ENCODE measurements around the gene AP1S3. TPM values are rescaled to one million over a fixed set of nuclear protein-coding genes. Genes with fewer than 3 reads are reported as not detected.
"Not testable (repeated sequence)": the region's sequence is repeated elsewhere in the genome, so short reads cannot be mapped to it uniquely, and the experiment has no call there.

The AP1S3 gene
- polyA plus RNA-seq, 1 experiment: 2.9 TPM

DNA sequence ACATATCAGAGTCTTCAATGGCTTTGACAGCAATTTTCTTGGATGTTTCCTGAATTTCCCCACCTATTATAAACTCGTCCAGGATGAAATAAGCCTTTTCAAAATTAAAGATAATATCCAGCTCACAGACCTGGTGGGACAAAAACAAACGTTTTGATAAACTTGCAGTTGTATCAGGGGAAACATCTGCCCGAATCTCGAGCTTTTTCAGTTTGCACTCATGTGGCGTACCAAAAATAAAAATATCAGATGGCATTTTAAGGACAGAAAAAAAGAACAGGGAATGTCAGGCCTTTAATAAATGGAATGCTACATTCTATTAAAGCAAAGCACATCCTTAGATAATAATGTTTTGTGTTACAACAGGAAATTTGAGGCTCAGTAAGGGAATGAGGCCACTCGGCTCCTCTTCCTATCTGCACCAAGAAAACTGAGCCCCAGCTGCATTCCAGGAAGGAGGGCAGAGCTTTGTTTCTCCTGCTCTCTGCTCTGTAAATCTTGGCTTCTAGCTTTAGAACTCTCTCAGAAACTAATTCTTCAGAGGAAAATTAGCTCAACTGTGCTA lies 72.1 kb downstream of the AP1S3 start:
- CTCF ChIA-PET: interaction anchor here (1.6 to 2.3 kb wide), 2 partner anchors 33 to 794 kb away, joined by 4 to 8 read pairs; no protein-coding TSS in a partner anchor
- no peak for DNase-seq (ENCODE audit: low read depth, low spot score)
- H3K9me3 ChIP-seq (ENCODE audit: control insufficient read depth, insufficient read depth, low read length): no peaks in the 10 kb centered on the region
- H3K4me3 ChIP-seq (ENCODE audit: low read depth, low read length): no peak overlapping the region
- TF ChIP-seq, protein P1, sequence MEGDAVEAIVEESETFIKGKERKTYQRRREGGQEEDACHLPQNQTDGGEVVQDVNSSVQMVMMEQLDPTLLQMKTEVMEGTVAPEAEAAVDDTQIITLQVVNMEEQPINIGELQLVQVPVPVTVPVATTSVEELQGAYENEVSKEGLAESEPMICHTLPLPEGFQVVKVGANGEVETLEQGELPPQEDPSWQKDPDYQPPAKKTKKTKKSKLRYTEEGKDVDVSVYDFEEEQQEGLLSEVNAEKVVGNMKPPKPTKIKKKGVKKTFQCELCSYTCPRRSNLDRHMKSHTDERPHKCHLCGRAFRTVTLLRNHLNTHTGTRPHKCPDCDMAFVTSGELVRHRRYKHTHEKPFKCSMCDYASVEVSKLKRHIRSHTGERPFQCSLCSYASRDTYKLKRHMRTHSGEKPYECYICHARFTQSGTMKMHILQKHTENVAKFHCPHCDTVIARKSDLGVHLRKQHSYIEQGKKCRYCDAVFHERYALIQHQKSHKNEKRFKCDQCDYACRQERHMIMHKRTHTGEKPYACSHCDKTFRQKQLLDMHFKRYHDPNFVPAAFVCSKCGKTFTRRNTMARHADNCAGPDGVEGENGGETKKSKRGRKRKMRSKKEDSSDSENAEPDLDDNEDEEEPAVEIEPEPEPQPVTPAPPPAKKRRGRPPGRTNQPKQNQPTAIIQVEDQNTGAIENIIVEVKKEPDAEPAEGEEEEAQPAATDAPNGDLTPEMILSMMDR (IDR thresholded peaks at IDR 0.05; ENCODE audit: low read depth, low read length): no peak
- no peaks in the 10 kb centered on the region for H3K27me3 ChIP-seq (ENCODE audit: control insufficient read depth, insufficient read depth, low read length)
- POLR2A ChIA-PET: no interaction called here
- no peak overlapping the region for H3K27ac ChIP-seq (ENCODE audit: low read depth, low read length)

DNA sequence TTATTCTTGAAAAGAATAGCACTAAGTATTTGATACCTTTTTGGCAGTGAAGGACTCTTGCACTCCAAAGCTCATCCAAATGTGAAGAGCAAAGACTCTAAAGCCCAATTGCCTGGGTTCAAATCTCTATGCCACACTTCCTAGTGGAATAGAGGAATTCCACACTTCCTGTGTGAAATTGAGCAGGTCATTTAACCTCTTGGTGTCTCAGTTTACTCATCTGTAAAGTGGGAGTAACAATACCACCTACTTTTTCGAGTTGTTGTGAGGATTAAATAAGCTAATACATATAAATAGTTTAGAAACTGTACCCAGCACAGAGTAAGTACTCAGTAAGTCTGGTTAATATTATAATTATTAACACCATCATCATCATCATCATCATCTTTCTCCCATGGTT lies 72.6 kb downstream of the AP1S3 start:
- TF ChIP-seq, protein P1 (IDR thresholded peaks at IDR 0.05; ENCODE audit: low read depth, low read length): no peak
- DNase-seq (ENCODE audit: low read depth, low spot score): no peak
- Histone ChIP-seq H3K27me3 (ENCODE audit: control insufficient read depth, insufficient read depth, low read length) (no peaks in the 10 kb centered on the region), H3K27ac (ENCODE audit: low read depth, low read length) (no peak overlapping the region), H3K4me3 (ENCODE audit: low read depth, low read length) (no peak overlapping the region), H3K9me3 (ENCODE audit: control insufficient read depth, insufficient read depth, low read length) (no peaks in the 10 kb centered on the region)
- CTCF ChIA-PET: interaction anchor here (1.6 to 2.3 kb wide), 2 partner anchors 33 to 793 kb away, joined by 4 to 8 read pairs; no protein-coding TSS in a partner anchor
- POLR2A ChIA-PET: no interaction called here

DNA sequence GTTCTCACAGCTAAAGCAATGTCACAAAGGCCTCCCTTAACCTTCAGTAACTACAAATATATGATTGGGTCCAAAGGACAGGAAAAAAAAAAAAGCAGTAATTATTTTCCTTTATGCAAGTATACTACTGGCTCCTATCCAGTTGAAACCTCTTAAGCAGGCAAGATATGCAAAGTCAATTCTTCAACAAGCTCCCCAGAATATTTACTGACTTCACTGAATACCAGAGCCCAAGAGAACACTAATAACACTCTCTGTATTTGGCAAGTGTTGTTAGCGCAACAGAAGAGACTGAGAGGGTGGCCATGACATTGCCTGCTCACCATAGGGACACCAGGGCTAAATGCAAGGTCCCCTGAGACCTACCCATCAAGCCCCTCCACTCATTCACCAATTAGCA lies 74.5 kb downstream of the AP1S3 start:
- Histone ChIP-seq H3K9me3 (ENCODE audit: control insufficient read depth, insufficient read depth, low read length) (no peaks in the 10 kb centered on the region), H3K27ac (ENCODE audit: low read depth, low read length) (no peak overlapping the region), H3K4me3 (ENCODE audit: low read depth, low read length) (no peak overlapping the region), H3K27me3 (ENCODE audit: control insufficient read depth, insufficient read depth, low read length) (no peaks in the 10 kb centered on the region)
- TF ChIP-seq, protein P1 (IDR thresholded peaks at IDR 0.05; ENCODE audit: low read depth, low read length): no peak
- ChIA-PET CTCF (no interaction called here), POLR2A (interaction anchor here (0.5 kb wide), 1 partner anchor 60 kb away, joined by 5 read pairs; no protein-coding TSS in a partner anchor)
- no peak for DNase-seq (ENCODE audit: low read depth, low spot score)

DNA sequence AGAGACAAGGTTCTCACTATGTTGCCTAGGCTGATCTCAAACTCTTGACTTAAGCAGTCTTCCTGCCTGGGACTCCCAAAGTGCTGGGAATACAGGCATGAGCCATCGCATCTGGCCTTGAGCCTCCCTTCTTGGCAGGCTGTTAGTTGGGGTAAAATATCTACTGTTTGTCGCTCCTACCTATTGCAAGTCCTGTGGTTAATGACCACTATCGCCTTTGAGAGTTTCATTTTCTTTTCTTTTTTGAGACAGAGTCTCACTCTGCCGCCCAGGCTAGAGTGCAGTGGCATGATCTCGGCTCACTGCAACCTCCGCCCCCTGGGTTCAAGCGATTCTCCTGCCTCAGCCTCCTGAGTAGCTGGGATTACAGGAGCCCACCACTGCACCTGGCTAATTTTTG lies 75.6 kb downstream of the AP1S3 start:
- POLR2A ChIA-PET; H3K4me3 ChIP-seq (ENCODE audit: low read depth, low read length); H3K27me3 ChIP-seq (ENCODE audit: control insufficient read depth, insufficient read depth, low read length); H3K27ac ChIP-seq (ENCODE audit: low read depth, low read length); DNase-seq (ENCODE audit: low read depth, low spot score); H3K9me3 ChIP-seq (ENCODE audit: control insufficient read depth, insufficient read depth, low read length): not testable (repeated sequence)
- CTCF ChIA-PET: interaction anchor here (1.1 to 1.2 kb wide), 2 partner anchors 16 to 37 kb away, joined by 3 to 5 read pairs; no protein-coding TSS in a partner anchor

DNA sequence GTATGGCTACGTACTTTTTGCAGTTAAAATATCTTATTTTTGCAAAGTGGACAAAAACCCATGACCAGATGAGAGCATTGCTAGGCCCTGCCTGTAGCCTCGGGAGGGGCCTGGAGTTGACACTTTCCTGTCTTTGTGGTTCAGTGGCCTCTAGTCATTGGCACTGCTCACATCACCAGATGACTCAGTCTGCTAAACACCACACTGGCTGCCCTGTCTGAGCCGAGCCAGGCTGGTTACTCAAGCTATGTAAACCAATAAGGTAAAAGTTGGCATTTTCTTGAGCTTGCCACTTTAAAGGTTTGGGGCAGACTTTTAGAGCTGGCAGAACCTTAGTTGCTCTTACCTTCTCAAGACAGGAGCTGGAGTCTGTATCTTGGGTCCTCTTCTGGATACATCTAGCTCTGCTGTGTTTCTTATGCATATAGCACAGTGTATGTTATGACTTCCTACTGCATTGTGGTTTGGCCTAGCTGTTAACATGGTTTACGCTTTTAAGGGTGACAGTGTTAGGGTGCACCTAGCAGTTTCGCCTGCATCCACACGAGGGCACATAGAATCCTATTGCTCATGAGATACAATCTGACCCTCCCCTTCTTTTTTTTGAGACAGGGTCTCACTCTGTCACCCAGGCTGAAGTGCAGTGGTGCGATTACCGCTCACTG lies 76.4 kb downstream of the AP1S3 start:
- no peak for DNase-seq (ENCODE audit: low read depth, low spot score)
- CTCF ChIA-PET: interaction anchor here (0.6 to 1.2 kb wide), 3 partner anchors 17 to 81 kb away, joined by 3 to 6 read pairs (median 5); no protein-coding TSS in a partner anchor
- no peaks in the 10 kb centered on the region for H3K27me3 ChIP-seq (ENCODE audit: control insufficient read depth, insufficient read depth, low read length)
- POLR2A ChIA-PET: no interaction called here
- peak overlapping the region; percentile 32 for H3K27ac ChIP-seq (ENCODE audit: low read depth, low read length)
- TF ChIP-seq, protein P1 (IDR thresholded peaks at IDR 0.05; ENCODE audit: low read depth, low read length): peak; percentile 20
- no peaks in the 10 kb centered on the region for H3K9me3 ChIP-seq (ENCODE audit: control insufficient read depth, insufficient read depth, low read length)
- H3K4me3 ChIP-seq (ENCODE audit: low read depth, low read length): no peak overlapping the region
